Airway epithelial cell (primary cell): ENCODE measurements around the gene FMOD. TPM values are rescaled to one million over a fixed set of nuclear protein-coding genes. Genes with fewer than 3 reads are reported as not detected.

Source experiments
- total RNA-seq: library from RNA; depleted of rRNA; stranded (reverse); fragments of >200 nt; gene quantifications from 2 replicates; pipeline ENCODE4 v1.2.3, GENCODE V29; 2015

The FMOD gene
- 0.05 TPM in 1 of 2 replicates, not detected in the other for total RNA-seq

GRCh38 chr1:203351037-203351625 lies at the start of gene FMOD:
TSS of gene FMOD (minus strand) at chr1:203351122. CDS start at chr1:203348270, 2,852 bp downstream.

GRCh38 chr1:203304919-203305808 lies 45.8 kb downstream of the FMOD start, which contains the start of gene BTG2:
TSS of gene BTG2 (plus strand) at chr1:203305519. CDS start at chr1:203305607, 88 bp downstream.

Other genes with a start within 250 kb of the FMOD start
- 0.09 and 0.14 TPM in 2 replicates for gene ADORA1, start 223.4 kb downstream of the FMOD start, total RNA-seq
- not detected in 2 replicates for gene MYBPH, start 175.3 kb downstream of the FMOD start, total RNA-seq
- 0.09 and 0.35 TPM in 2 replicates for gene CHI3L1, start 164.4 kb downstream of the FMOD start, total RNA-seq
- not detected in 2 replicates for gene CHIT1, start 121.4 kb downstream of the FMOD start, total RNA-seq
- 57.2 and 85.4 TPM in 2 replicates for gene BTG2, start 45.6 kb downstream of the FMOD start, total RNA-seq
- gene PRELP, start 124.7 kb upstream of the FMOD start, total RNA-seq = not detected in 2 replicates
- not detected in 2 replicates for gene OPTC, start 143.0 kb upstream of the FMOD start, total RNA-seq